PC-9 (cell line): ENCODE results near the gene HECTD1.

Experiments used
- EZH2 ChIP-seq: fragments of 200-600 bp; sonication (generic); IDR thresholded peaks from 2 replicates; pipeline ENCODE4 v1.8.0; 2017; ENCODE audit warnings: antibody characterized with exemption, low read depth
- TF ChIP-seq, protein P1 (sequence below): fragments of 200-600 bp; sonication (generic); conservative IDR thresholded peaks from 2 replicates; pipeline ENCODE4 v1.6.1; 2017; ENCODE audit warnings: mixed run types, antibody characterized with exemption, mild to moderate bottlenecking, moderate library complexity

DNA sequence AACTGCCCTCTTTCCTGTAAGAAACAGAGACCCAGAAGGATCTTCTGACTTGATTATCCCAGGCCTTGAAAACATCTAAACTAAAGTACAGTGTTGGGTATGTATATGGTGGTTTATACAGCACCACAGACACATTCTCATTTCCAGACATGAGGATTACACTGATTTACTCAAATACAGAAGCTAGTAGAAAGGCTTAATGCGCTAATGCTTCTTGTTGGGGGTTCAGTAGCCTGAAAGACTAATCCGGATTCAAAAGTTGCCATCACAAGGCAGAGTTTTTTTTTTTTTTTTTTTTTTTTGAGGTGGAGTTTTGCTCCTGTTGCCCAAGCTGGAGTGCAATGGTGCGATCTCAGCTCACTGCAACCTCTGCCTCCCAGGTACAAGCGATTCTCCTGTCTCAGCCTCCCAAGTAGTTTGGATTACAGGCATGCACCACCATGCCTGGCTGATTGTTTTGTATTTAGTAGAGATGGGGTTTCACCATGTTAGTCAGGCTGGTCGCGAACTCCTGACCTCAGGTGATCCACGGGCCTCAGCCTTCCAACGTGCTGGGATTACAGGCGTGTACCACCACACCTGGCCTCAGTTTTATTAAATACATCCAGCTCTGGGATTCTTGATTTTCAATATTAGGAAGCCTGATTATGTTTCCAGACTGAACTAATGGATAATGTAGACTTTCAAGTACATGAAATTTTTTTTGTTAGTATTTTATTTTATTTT, 46.3 kb upstream of the HECTD1 start:
- TF ChIP-seq, protein P1, sequence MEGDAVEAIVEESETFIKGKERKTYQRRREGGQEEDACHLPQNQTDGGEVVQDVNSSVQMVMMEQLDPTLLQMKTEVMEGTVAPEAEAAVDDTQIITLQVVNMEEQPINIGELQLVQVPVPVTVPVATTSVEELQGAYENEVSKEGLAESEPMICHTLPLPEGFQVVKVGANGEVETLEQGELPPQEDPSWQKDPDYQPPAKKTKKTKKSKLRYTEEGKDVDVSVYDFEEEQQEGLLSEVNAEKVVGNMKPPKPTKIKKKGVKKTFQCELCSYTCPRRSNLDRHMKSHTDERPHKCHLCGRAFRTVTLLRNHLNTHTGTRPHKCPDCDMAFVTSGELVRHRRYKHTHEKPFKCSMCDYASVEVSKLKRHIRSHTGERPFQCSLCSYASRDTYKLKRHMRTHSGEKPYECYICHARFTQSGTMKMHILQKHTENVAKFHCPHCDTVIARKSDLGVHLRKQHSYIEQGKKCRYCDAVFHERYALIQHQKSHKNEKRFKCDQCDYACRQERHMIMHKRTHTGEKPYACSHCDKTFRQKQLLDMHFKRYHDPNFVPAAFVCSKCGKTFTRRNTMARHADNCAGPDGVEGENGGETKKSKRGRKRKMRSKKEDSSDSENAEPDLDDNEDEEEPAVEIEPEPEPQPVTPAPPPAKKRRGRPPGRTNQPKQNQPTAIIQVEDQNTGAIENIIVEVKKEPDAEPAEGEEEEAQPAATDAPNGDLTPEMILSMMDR = no peak
- no peak for TF ChIP-seq EZH2
